ENCODE data around the gene CLDN2. TPM values are rescaled to one million over a fixed set of nuclear protein-coding genes. Genes with fewer than 3 reads are reported as not detected.

Gene CLDN2
- polyA plus RNA-seq, 3 donors = not detected

GRCh38 chrX:106952089-106952488, 31.9 kb downstream of the CLDN2 start:
- intact Hi-C loops (cut with micrococcal nuclease) = no loop called here
- no peaks in the 10 kb centered on the region for H3K9me3 ChIP-seq (replicated peaks in 1 of 2; ENCODE audit: control insufficient read depth in 1 of 2, insufficient read depth in 1 of 2, low read length in 2 of 2)
- Mint-ChIP-seq H3K27ac (no peak overlapping the region), H3K27me3 (ENCODE audit: low read depth in 3 of 3) (no peaks in the 10 kb centered on the region), H3K36me3 (no peaks in the 10 kb centered on the region), H3K4me1 (peaks cover 4% of the 10 kb centered on the region), H3K4me3 (no peak overlapping the region), H3K9me3 (no peaks in the 10 kb centered on the region)
- H3K79me2 ChIP-seq (ENCODE audit: insufficient read depth, low read length) = no peaks in the 10 kb centered on the region
- no CpG with 5 or more reads among the region's 3 CpGs for WGBS (ENCODE audit: insufficient coverage)
- no peaks in the 10 kb centered on the region for H4K20me1 ChIP-seq (ENCODE audit: insufficient read depth, low read length)
- H3K4me2 ChIP-seq (replicated peaks; ENCODE audit: extremely low read depth, low read length, poor library complexity, severe bottlenecking) = no peak overlapping the region
- no peaks in the 10 kb centered on the region for H3K36me3 ChIP-seq (replicated peaks in 1 of 2; ENCODE audit: control insufficient read depth in 1 of 2, insufficient read depth in 2 of 2, low read length in 2 of 2)
- H3K4me1 ChIP-seq (ENCODE audit: control insufficient read depth in 1 of 2, insufficient read depth in 2 of 2, low read length in 2 of 2) = no peaks in the 10 kb centered on the region
- no peak overlapping the region for H2AFZ ChIP-seq (ENCODE audit: insufficient read depth, low read depth, low read length, poor library complexity, severe bottlenecking)
- DNase-seq = no peak
- no peak overlapping the region for H3K27ac ChIP-seq (ENCODE audit: low read depth in 1 of 2, low read length in 2 of 2)
- no peaks in the 10 kb centered on the region for H3K27me3 ChIP-seq (ENCODE audit: control insufficient read depth in 2 of 2, insufficient read depth in 2 of 2, low read length in 2 of 2)
- TF ChIP-seq CTCF (IDR thresholded peaks at IDR 0.05) = no peak
- H3K9ac ChIP-seq (ENCODE audit: insufficient read depth, low read length, poor library complexity, severe bottlenecking) = no peak overlapping the region
- no peak overlapping the region for H3K4me3 ChIP-seq (replicated peaks in 1 of 3; ENCODE audit: low read depth in 2 of 3, low read length in 3 of 3)

- Mint-ChIP-seq H3K9me3 (no peaks in the 10 kb centered on the region), H3K4me1 (peaks cover 4% of the 10 kb centered on the region), H3K4me3 (no peak overlapping the region), H3K36me3 (no peaks in the 10 kb centered on the region), H3K27ac (no peak overlapping the region), H3K27me3 (ENCODE audit: low read depth in 3 of 3) (no peaks in the 10 kb centered on the region)
- H3K27me3 ChIP-seq (ENCODE audit: control insufficient read depth in 2 of 2, insufficient read depth in 2 of 2, low read length in 2 of 2) = no peaks in the 10 kb centered on the region
- no peak overlapping the region for H3K4me2 ChIP-seq (replicated peaks; ENCODE audit: extremely low read depth, low read length, poor library complexity, severe bottlenecking)
- no peak overlapping the region for H3K4me3 ChIP-seq (replicated peaks in 1 of 3; ENCODE audit: low read depth in 2 of 3, low read length in 3 of 3)
- H3K27ac ChIP-seq (ENCODE audit: low read depth in 1 of 2, low read length in 2 of 2) = no peak overlapping the region
- no peak for DNase-seq
- H4K20me1 ChIP-seq (ENCODE audit: insufficient read depth, low read length) = no peaks in the 10 kb centered on the region
- no CpG with 5 or more reads among the region's 2 CpGs for WGBS (ENCODE audit: insufficient coverage)
- intact Hi-C loops (cut with micrococcal nuclease) = no loop called here
- no peaks in the 10 kb centered on the region for H3K9me3 ChIP-seq (replicated peaks in 1 of 2; ENCODE audit: control insufficient read depth in 1 of 2, insufficient read depth in 1 of 2, low read length in 2 of 2)
- no peaks in the 10 kb centered on the region for H3K4me1 ChIP-seq (ENCODE audit: control insufficient read depth in 1 of 2, insufficient read depth in 2 of 2, low read length in 2 of 2)
- H3K36me3 ChIP-seq (replicated peaks in 1 of 2; ENCODE audit: control insufficient read depth in 1 of 2, insufficient read depth in 2 of 2, low read length in 2 of 2) = no peaks in the 10 kb centered on the region
- no peak overlapping the region for H2AFZ ChIP-seq (ENCODE audit: insufficient read depth, low read depth, low read length, poor library complexity, severe bottlenecking)
- TF ChIP-seq CTCF (IDR thresholded peaks at IDR 0.05) = no peak
- H3K9ac ChIP-seq (ENCODE audit: insufficient read depth, low read length, poor library complexity, severe bottlenecking) = no peak overlapping the region
- H3K79me2 ChIP-seq (ENCODE audit: insufficient read depth, low read length) = no peaks in the 10 kb centered on the region
These were observed 32.3 kb downstream of the CLDN2 start for GRCh38 chrX:106952538-106952937.
